Heart right ventricle (tissue), 16 donors: ENCODE data around the gene CFAP161. TPM values are rescaled to one million over a fixed set of nuclear protein-coding genes. Genes with fewer than 3 reads are reported as not detected.

Experiments
- ATAC-seq, 8 donors: fragments of 200-7000 bp; cut with Tn5 transposase; one replicate each; pipeline ENCODE4 v1.9.1; 2020; ENCODE audit warnings: mild to moderate bottlenecking in 8 of 8, moderate library complexity in 8 of 8, moderate number of reproducible peaks in 1 of 8
- DNase-seq, 2 donors: peaks; one replicate each; pipeline ENCODE4 v3.0.0-alpha.2; 2020
- H3K27ac ChIP-seq, 10 donors: fragments of 200-600 bp; sonication (generic) in 2 of 10; one replicate each; pipeline versions ENCODE4 v1.5.0 to v1.8.0; 2020 to 2022; ENCODE audit warnings: mild to moderate bottlenecking in 3 of 10
- H3K27me3 ChIP-seq, 7 donors: fragments of 200-600 bp; one replicate each; pipeline ENCODE4 v1.8.0; 2021 to 2022; ENCODE audit warnings: mild to moderate bottlenecking in 2 of 7
- H3K36me3 ChIP-seq, 9 donors: fragments of 200-600 bp; sonication (generic) in 1 of 9; one replicate each; pipeline versions ENCODE4 v1.5.0 to v1.8.0; 2020 to 2022; ENCODE audit warnings: mild to moderate bottlenecking in 2 of 9
- H3K4me1 ChIP-seq, 9 donors: fragments of 200-600 bp; sonication (generic) in 1 of 9; one replicate each; pipeline versions ENCODE4 v1.5.0 to v1.8.0; 2020 to 2022; ENCODE audit warnings: mild to moderate bottlenecking in 4 of 9
- H3K4me3 ChIP-seq, 10 donors: fragments of 200-600 bp; sonication (generic) in 2 of 10; one replicate each; pipeline versions ENCODE4 v1.5.0 to v1.8.0; 2020 to 2022; ENCODE audit warnings: mild to moderate bottlenecking in 7 of 10, moderate library complexity in 2 of 10
- H3K9me3 ChIP-seq, 11 donors: fragments of 200-600 bp in 10 of 11; sonication (generic) in 2 of 11; one replicate each; pipeline versions ENCODE4 v1.5.0 to v1.8.0; 2013 to 2022; ENCODE audit warnings: mild to moderate bottlenecking in 2 of 11, control low read depth in 1 of 11, moderate library complexity in 1 of 11
- CTCF ChIP-seq, 9 donors: fragments of 200-600 bp; sonication (generic) in 2 of 9; IDR thresholded peaks; one replicate each; pipeline versions ENCODE4 v1.5.0 to v1.8.0; 2021 to 2022; ENCODE audit warnings: antibody characterized with exemption in 9 of 9, mild to moderate bottlenecking in 5 of 9, moderate library complexity in 1 of 9
- WGBS, 2 donors: extraction: QIAGEN DNeasy Blood & Tissue Kit; methylation state at CpG; one replicate each; pipeline ENCODE4 v1.1.7; 2013; ENCODE audit warnings: inconsistent platforms in 1 of 2; 5-methylcytosine and 5-hydroxymethylcytosine counted together
- intact Hi-C, 10 donors: fragments of 100-400 bp; cut with DNase I; formaldehyde crosslinking; loops; one replicate each; pipeline versions ENCODE4 v1.11.1 to v1.14.2; 2022
- polyA plus RNA-seq, 2 donors: library from polyadenylated mRNA; stranded (reverse); fragments of 200-250 nt; gene quantifications; one replicate each; pipeline ENCODE4 v1.2.3, GENCODE V29; 2013
- total RNA-seq, 10 donors: library from RNA; stranded (reverse); fragmentation: NEBNext Ultra II Directional in 3 of 10; extraction: Animal tissue kit (Norgen Biotek cat#: 25700) in 3 of 10; gene quantifications; one replicate each; pipeline versions ENCODE4 v1.2.1 to v1.2.4, GENCODE V29; 2021 to 2023
- donor health status: Arrhythmogenic right ventricular cardiomyopathy.
- donor health status: ischemic (EF 13 %, LVEDD 7.1; RV severe dilation, severe dysfunction).
- donor health status: healthy with polysubstance abuse.
- donor health status: DM: no; HTN: yes; CAD: no.
- donor health status: DM: no; HTN: no; CAD: no.
- donor health status: ischemic (EF 25% LVEDD 6.9; RV normal size, moderate dysfunction).
- donor health status: ischemic (EF 25% LVEDD 5.7; RV mildly dilated, moderate dysfunction).
- donor health status: healthy.
- donor health status: DM: yes; HTN: yes; CAD: no.
- donor health status: Ischemic cardiomyopathy.
- donor health status: ischemic (EF 35%, LVEDD 5.7; RV mildly dilated, moderate dysfunction).
- donor health status: nonischemic (EF 11% LVEDD 7.7; RV severe dilation, severe dysfunction).
- donor health status: DM: yes; HTN: yes; CAD: no.
- donor health status: PGD.
- donor health status: ischemic (EF 29% LVEDD 5.4; RV normal size, mild dysfunction).
- donor health status: nonischemic (EF 23%, LVEDD 6.1; RV moderate dilation, normal function).

The CFAP161 gene
- total and polyA plus RNA-seq, 12 donors: 0.28 to 1.2 (median 0.83) TPM

- H3K27ac ChIP-seq: no peak overlapping the region
- no peak for ATAC-seq
- 71 to 93% methylated on average over 1 of the region's 1 CpG for WGBS, 2 donors
- peaks cover 0 to 5% (median 0%) of the 10 kb centered on the region in 9 donors for H3K36me3 ChIP-seq
- no peaks in the 10 kb centered on the region for H3K9me3 ChIP-seq
- TF ChIP-seq CTCF (IDR thresholded peaks at IDR 0.05): no peak
- no peaks in the 10 kb centered on the region for H3K4me1 ChIP-seq
- DNase-seq: no peak
- intact Hi-C loops: no loop called here
- no peak overlapping the region for H3K4me3 ChIP-seq
- peaks cover 0 to 14% (median 0%) of the 10 kb centered on the region in 7 donors for H3K27me3 ChIP-seq
Measured at GRCh38 chr15:81146006-81146405, 11.9 kb downstream of the CFAP161 start.

- no peaks in the 10 kb centered on the region for H3K4me1 ChIP-seq
- no peak overlapping the region for H3K4me3 ChIP-seq
- no peak for TF ChIP-seq CTCF (IDR thresholded peaks at IDR 0.05)
- peaks cover 0 to 14% (median 0%) of the 10 kb centered on the region in 7 donors for H3K27me3 ChIP-seq
- intact Hi-C loops: no loop called here
- peaks cover 0 to 5% (median 0%) of the 10 kb centered on the region in 9 donors for H3K36me3 ChIP-seq
- H3K9me3 ChIP-seq: no peaks in the 10 kb centered on the region
- 69 to 76% methylated on average over 1 of the region's 1 CpG for WGBS, 2 donors
- no peak for DNase-seq
- no peak for ATAC-seq
- no peak overlapping the region for H3K27ac ChIP-seq
Measured at GRCh38 chr15:81146466-81146865, 12.4 kb downstream of the CFAP161 start.

- DNase-seq (no peak), ATAC-seq (no peak)
- no peak for TF ChIP-seq CTCF (IDR thresholded peaks at IDR 0.05)
- Histone ChIP-seq H3K27me3 (peaks cover 0 to 5% (median 0%) of the 10 kb centered on the region in 7 donors), H3K4me3 (no peak overlapping the region), H3K9me3 (no peaks in the 10 kb centered on the region), H3K27ac (no peak overlapping the region), H3K4me1 (peaks cover 0 to 10% (median 0%) of the 10 kb centered on the region in 9 donors), H3K36me3 (peaks cover 0 to 5% (median 0%) of the 10 kb centered on the region in 9 donors)
- 85 to 87% methylated on average over 7 of the region's 7 CpGs for WGBS, 2 donors
- intact Hi-C loops: loop anchor here in 4 of 10 donors (5.0 to 10.0 kb wide), 4 partner anchors 39 to 1833 kb away; partner anchors contain the start of gene RAMAC (in 1 of the 4)
Measured at GRCh38 chr15:81151389-81151788, 17.3 kb downstream of the CFAP161 start.

GRCh38 chr15:81152339-81152738 is 18.3 kb downstream of the CFAP161 start:
- Histone ChIP-seq H3K4me1 (peaks cover 0 to 15% (median 2%) of the 10 kb centered on the region in 9 donors), H3K27me3 (peaks cover 0 to 5% (median 0%) of the 10 kb centered on the region in 7 donors), H3K4me3 (no peak overlapping the region), H3K27ac (no peak overlapping the region), H3K9me3 (no peaks in the 10 kb centered on the region), H3K36me3 (peaks cover 0 to 5% (median 0%) of the 10 kb centered on the region in 9 donors)
- 91 to 96% methylated on average over 4 of the region's 4 CpGs for WGBS, 2 donors
- TF ChIP-seq CTCF (IDR thresholded peaks at IDR 0.05): no peak
- ATAC-seq (no peak), DNase-seq (no peak)
- intact Hi-C loops: loop anchor here in 4 of 10 donors (5.0 to 10.0 kb wide), 4 partner anchors 40 to 1832 kb away; partner anchors contain the start of gene RAMAC (in 1 of the 4)
